PC-3 (cell line): ENCODE results near the gene CXCR4. TPM values are rescaled to one million over a fixed set of nuclear protein-coding genes. Genes with fewer than 3 reads are reported as not detected.

Experiments used
- ATAC-seq: fragments of 200-7000 bp; cut with Tn5 transposase; 2 replicates; pipeline ENCODE4 v1.9.1; 2020; ENCODE audit warnings: mild to moderate bottlenecking, moderate library complexity
- BruUV-seq: library from RNA; stranded (reverse); fragments of 400-500 nt; replicated peaks from 2 replicates; lab custom pipeline; 2021; lab: Mats Ljungman, UMichigan
- CTCF ChIA-PET: fragments of 300-600 bp; sonication (Branson Sonifier 250); formaldehyde crosslinking; loops from one replicate; lab custom pipeline; 2022; ENCODE audit warnings: antibody characterized with exemption; lab: Charles Lee
- POLR2A ChIA-PET: fragments of 300-600 bp; sonication (Branson Sonifier 250); formaldehyde crosslinking; loops from one replicate; lab custom pipeline; 2022; ENCODE audit warnings: antibody characterized with exemption; ENCODE audit not compliant: unreplicated experiment; lab: Charles Lee
- DNase-seq: peaks from one replicate; pipeline ENCODE4 v3.0.0-alpha.2; 2015
- H2AFZ ChIP-seq: fragments of 300-600 bp; sonication (generic); 2 replicates; pipeline ENCODE4 v1.6.0; 2016; ENCODE audit warnings: antibody characterized with exemption, low read length
- H3F3A ChIP-seq: fragments of 300-600 bp; sonication (generic); one replicate; pipeline ENCODE4 v1.6.0; 2017; ENCODE audit warnings: antibody characterized with exemption, low read length, control low read depth, mild to moderate bottlenecking; ENCODE audit not compliant: unreplicated experiment
- H3K27ac ChIP-seq: fragments of 300-600 bp; sonication (generic); 2 replicates; pipeline ENCODE4 v1.5.1; 2016; ENCODE audit warnings: mild to moderate bottlenecking, low read length
- H3K27me3 ChIP-seq: fragments of 300-600 bp; sonication (generic); 2 replicates; pipeline ENCODE4 v1.6.1; 2016; ENCODE audit warnings: low read length, mixed read lengths
- H3K36me3 ChIP-seq: fragments of 300-600 bp; sonication (generic); 2 replicates; pipeline ENCODE4 v1.6.1; 2016; ENCODE audit warnings: low read depth, mixed run types, low read length, mixed read lengths
- H3K4me1 ChIP-seq: fragments of 300-600 bp; sonication (generic); 2 replicates; pipeline ENCODE4 v1.5.1; 2016; ENCODE audit warnings: low read length; ENCODE audit not compliant: insufficient read depth
- H3K4me2 ChIP-seq: fragments of 300-600 bp; sonication (generic); 2 replicates; pipeline ENCODE4 v1.6.0; 2016; ENCODE audit warnings: low read length
- H3K4me3 ChIP-seq: fragments of 300-600 bp; sonication (generic); 2 replicates; pipeline ENCODE4 v1.5.1; 2016; ENCODE audit warnings: mild to moderate bottlenecking, low read length, mixed read lengths
- H3K79me2 ChIP-seq: fragments of 300-600 bp; sonication (generic); 2 replicates; pipeline ENCODE4 v1.6.1; 2017; ENCODE audit warnings: low read length, mixed read lengths
- H3K9ac ChIP-seq: fragments of 300-600 bp; sonication (generic); 2 replicates; pipeline ENCODE4 v1.6.0; 2016; ENCODE audit warnings: mild to moderate bottlenecking, low read length
- H3K9me2 ChIP-seq: fragments of 300-600 bp; sonication (generic); replicated peaks from 2 replicates; pipeline ENCODE4 v1.6.1; 2016; ENCODE audit warnings: mixed run types, low read length, mixed read lengths
- H3K9me3 ChIP-seq: fragments of 300-600 bp; sonication (generic); 2 replicates; pipeline ENCODE4 v1.6.1; 2016; ENCODE audit warnings: low read length, mixed read lengths
- H4K20me1 ChIP-seq: fragments of 300-600 bp; sonication (generic); 2 replicates; pipeline ENCODE4 v1.6.1; 2016; ENCODE audit warnings: low read length, mixed read lengths
- CTCF ChIP-seq: fragments of 300-600 bp; sonication (generic); conservative IDR thresholded peaks from 2 replicates; pipeline ENCODE4 v1.5.1; 2017; ENCODE audit warnings: antibody characterized with exemption, low read depth, mild to moderate bottlenecking, low read length
- EZH2 ChIP-seq: fragments of 300-600 bp; sonication (generic); IDR thresholded peaks from one replicate; pipeline ENCODE4 v1.6.1; 2017; ENCODE audit warnings: antibody characterized with exemption, mild to moderate bottlenecking, low read length; ENCODE audit not compliant: unreplicated experiment
- EZH2phosphoT487 ChIP-seq: fragments of 300-600 bp; sonication (generic); IDR thresholded peaks from 2 replicates; pipeline ENCODE4 v1.6.1; 2018; ENCODE audit warnings: mild to moderate bottlenecking, antibody characterized with exemption, low read length, borderline replicate concordance
- intact Hi-C: fragments of 100-400 bp; cut with micrococcal nuclease; formaldehyde crosslinking; loops from 2 replicates; pipeline ENCODE4 v1.9.0; 2023
- total RNA-seq: library from RNA; depleted of rRNA; stranded (reverse); fragments of >200 nt; gene quantifications from 2 replicates; pipeline ENCODE4 v1.2.3, GENCODE V29; 2014

Gene CXCR4
- total RNA-seq, 1 experiment from 2014 or later = 2.1 TPM

DNA sequence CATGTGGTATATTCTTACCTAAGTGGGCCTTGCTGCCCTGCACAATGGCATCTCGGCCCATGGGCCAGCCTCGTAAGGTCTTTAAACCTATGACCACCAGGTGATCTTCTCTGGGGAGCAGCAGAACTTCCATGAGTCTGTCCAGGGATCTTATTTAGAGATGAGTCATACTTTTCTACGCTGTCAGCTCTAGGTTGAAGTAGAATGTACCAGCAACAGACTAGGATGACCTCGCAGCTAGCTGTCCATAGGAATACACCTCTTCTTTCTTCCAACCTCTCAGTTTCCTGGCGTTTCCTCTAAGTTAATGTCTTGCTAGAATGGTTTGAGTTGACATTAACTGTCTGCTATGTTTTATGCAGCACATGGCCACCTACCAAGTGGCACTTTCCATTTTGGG is 15.6 kb upstream of the CXCR4 start:
- H3K4me3 ChIP-seq = no peak overlapping the region
- H3K4me1 ChIP-seq = peaks cover 18% of the 10 kb centered on the region; the same call in 1 of the 2 replicates
- H3F3A ChIP-seq = no peaks in the 10 kb centered on the region
- no peak overlapping the region for H3K4me2 ChIP-seq
- ChIA-PET CTCF (no interaction called here), POLR2A (no interaction called here)
- no peak for ATAC-seq
- TF ChIP-seq CTCF = no peak
- no peak for TF ChIP-seq EZH2
- no peak for TF ChIP-seq EZH2phosphoT487
- no peaks in the 10 kb centered on the region for H3K79me2 ChIP-seq
- H3K36me3 ChIP-seq = no peaks in the 10 kb centered on the region
- H3K9me3 ChIP-seq = no peaks in the 10 kb centered on the region
- H3K9me2 ChIP-seq = no peaks in the 10 kb centered on the region
- intact Hi-C loops = no loop called here
- H4K20me1 ChIP-seq = no peaks in the 10 kb centered on the region
- no peak overlapping the region for H3K27ac ChIP-seq
- no peak overlapping the region for H3K9ac ChIP-seq
- no TSS peak for BruUV-seq
- DNase-seq = no peak
- H2AFZ ChIP-seq = no peak overlapping the region
- H3K27me3 ChIP-seq = peaks cover 3% of the 10 kb centered on the region; the same call in 1 of the 2 replicates

DNA sequence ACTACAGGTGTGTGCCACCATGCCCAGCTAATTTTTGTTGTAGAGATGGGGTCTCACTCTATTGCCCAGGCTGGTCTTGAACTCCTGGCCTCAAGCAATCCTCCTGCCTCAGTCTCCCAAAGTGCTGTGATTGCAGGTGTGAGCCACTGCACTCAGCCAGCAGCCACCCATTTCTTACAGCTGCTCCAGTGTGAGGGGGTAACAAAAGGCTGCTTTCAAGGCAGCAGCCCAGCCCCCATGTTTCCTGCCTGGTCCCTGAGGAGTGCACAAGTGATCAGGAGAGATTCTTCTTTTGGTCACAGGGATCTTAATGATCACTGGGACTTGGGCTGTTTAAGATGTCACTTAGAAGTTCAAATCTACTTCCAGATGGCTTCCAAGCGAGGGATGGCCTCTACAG is 15.2 kb upstream of the CXCR4 start:
- Histone ChIP-seq H3K9me3 (no peaks in the 10 kb centered on the region), H3K27ac (no peak overlapping the region), H4K20me1 (no peaks in the 10 kb centered on the region), H3K27me3 (peaks cover 3% of the 10 kb centered on the region; the same call in 1 of the 2 replicates), H3K9me2 (no peaks in the 10 kb centered on the region), H2AFZ (no peak overlapping the region), H3K4me1 (peaks cover 17% of the 10 kb centered on the region; the same call in 1 of the 2 replicates), H3K9ac (no peak overlapping the region), H3K4me2 (no peak overlapping the region), H3K79me2 (no peaks in the 10 kb centered on the region), H3K36me3 (no peaks in the 10 kb centered on the region), H3F3A (no peaks in the 10 kb centered on the region), H3K4me3 (no peak overlapping the region)
- DNase-seq (no peak), ATAC-seq (no peak)
- CTCF ChIA-PET = no interaction called here
- no TSS peak for BruUV-seq
- intact Hi-C loops = no loop called here
- TF ChIP-seq CTCF (no peak), EZH2phosphoT487 (no peak)
- POLR2A ChIA-PET = no interaction called here

DNA sequence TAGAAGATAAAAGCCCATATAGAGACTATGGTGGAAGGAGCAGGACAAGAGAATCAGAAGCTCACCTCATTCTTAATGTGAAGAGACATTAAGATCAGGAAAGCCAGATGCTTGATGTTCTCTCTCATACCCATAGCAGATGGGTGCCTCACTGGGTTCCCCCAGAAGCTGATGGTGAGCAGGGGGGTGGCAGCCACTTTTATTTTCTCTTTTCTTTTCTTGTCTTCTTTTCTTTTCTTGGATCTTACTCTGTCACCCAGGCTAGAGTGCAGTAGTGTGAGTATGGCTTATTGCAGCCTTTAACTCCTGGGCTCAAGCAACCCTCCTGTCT is 14.8 kb upstream of the CXCR4 start:
- Histone ChIP-seq H3K4me1 (peaks cover 14% of the 10 kb centered on the region; the same call in 1 of the 2 replicates), H3K36me3 (no peaks in the 10 kb centered on the region)
- intact Hi-C loops = no loop called here

More for the DNA sequence above, 14.8 kb upstream of the CXCR4 start:
- Histone ChIP-seq H3F3A (no peaks in the 10 kb centered on the region), H3K27me3 (peaks cover 3% of the 10 kb centered on the region; the same call in 1 of the 2 replicates), H3K9me2 (no peaks in the 10 kb centered on the region), H3K27ac (no peak overlapping the region), H4K20me1 (no peaks in the 10 kb centered on the region), H3K79me2 (no peaks in the 10 kb centered on the region), H3K9ac (no peak overlapping the region), H3K4me2 (no peak overlapping the region), H3K4me3 (no peak overlapping the region), H2AFZ (no peak overlapping the region), H3K9me3 (no peaks in the 10 kb centered on the region)
- ATAC-seq (no peak), DNase-seq (no peak)
- ChIA-PET CTCF (no interaction called here), POLR2A (no interaction called here)
- no TSS peak for BruUV-seq
- no peak for TF ChIP-seq CTCF
- no peak for TF ChIP-seq EZH2
- TF ChIP-seq EZH2phosphoT487 = no peak
